ENCODE data around the gene CYP3A5.

GRCh38 chr7:99617192-99617781 lies 62.5 kb downstream of the CYP3A5 start:
- TF ChIP-seq CTCF (IDR thresholded peaks at IDR 0.05) (no peak), POLR2A (IDR thresholded peaks at IDR 0.05) (no peak)
